NCI-H774 (cell line): ENCODE data around the gene LRP1.
A peak's percentile ranks its signal among the peaks of the same experiment; 100 is the strongest.

Source experiments
- DNase-seq: peaks from one replicate; lab custom pipeline; 2025; lab: John Stamatoyannopoulos, UW

The LRP1 gene

DNA sequence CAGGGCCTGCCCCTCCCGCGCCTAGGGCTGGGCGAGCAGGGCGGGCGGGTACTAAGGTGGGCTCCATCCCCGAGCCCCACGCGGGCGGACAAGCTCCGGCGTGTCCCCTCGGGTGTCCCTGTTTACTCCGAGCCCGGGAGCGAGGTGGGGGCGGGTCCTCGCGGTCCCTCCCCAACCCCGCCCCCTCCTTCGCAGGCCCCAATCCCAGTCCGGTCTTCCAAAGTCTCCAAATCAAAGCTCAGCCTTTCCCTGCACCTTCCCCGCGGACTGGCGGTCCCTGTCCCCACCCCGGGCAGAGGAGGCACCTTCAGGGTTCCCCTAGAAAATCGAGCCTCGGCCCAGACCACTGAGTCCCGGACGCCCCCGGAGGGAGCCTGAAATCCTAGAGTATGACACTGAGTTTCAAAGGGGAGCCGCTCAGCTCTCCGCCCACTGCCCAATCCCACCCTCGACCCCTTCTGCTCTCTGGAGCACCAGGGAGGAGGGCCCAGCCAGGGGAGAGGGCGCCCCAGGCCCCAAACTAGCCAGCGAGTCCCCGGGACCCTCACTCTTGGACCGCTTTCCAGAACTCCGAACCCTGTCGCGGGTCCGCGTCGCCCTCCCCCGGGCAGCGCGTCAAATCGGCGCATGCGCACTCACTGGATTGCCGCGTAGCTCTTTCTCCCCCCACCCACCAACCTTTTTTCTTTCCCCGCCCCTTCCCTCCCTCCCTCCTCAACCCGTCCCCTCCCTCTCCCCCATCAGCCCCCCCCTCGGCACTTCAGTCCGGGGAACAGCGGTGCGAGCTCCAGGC, at the start of gene LRP1:
Gene LRP1 (plus strand): TSS at position 758 of the 793 bp plus-strand sequence. CDS start 482 bp downstream, outside the sequence.
- DNase-seq, result peak; percentile 83

DNA sequence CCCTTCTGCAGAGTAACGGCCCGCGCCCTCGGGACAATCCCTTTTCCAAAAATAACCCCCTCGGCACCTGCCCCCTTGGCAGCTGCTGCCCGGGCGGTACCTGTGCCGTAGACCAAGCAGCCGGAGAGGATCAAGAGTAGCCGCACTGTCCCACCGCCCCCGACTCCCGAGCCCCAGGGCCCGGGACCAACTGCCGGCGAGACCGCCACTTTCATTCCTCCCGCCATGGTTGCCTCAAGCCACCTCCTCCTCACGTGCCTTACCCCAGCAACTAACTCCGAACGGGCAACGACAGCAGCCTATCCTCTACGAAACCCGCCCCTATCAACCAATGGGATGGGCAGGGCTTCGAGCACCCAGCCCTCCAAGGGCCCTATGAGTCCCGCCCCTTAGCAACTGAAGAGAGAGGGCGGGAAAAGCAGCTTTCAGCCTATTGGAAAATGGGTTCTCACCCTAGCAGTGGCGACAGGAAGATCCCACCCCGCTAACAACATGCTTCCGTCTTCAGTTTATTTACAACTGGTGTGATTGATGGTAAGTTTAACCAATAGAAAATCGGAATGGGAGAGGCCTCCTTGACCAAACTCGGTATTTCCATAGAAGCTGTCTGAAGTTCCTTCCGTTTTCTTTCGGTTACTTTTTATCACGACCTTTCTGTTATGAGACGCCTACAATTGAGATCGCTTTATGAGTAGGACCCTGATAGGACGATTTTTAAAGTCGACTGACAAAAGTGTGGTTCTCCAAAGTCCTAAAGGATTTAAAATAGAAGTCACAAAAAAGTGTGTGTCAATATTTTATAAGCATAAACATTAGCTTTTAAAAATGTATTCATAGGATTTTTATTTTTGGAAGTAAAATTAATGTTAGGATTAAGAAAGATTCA, 49.5 kb upstream of the LRP1 start, which contains the start of gene NEMP1:
Gene NEMP1 (minus strand): TSS at position 273 of the 886 bp plus-strand sequence. CDS start 46 bp downstream, at position 227.
- peak; percentile 100 for DNase-seq

DNA sequence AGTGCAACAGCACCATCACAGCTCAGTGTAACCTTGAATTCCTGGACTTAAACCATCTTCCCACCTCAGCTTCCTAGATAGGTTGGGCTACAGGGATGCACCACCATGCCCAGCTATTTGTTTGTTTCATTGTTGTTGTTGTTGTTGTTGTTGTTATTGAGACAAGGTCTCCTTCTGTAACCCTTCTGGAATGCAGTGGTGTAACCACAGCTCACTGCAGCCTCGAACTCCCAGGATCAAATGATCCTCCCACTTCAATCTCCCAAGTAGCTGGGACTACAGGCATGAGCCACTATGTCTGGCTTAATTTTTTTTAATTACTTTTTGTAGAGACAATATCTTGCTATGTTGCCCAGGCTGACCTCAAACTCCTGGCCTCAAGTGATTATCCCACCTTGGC, 48.5 kb upstream of the LRP1 start:
- DNase-seq, result no peak

DNA sequence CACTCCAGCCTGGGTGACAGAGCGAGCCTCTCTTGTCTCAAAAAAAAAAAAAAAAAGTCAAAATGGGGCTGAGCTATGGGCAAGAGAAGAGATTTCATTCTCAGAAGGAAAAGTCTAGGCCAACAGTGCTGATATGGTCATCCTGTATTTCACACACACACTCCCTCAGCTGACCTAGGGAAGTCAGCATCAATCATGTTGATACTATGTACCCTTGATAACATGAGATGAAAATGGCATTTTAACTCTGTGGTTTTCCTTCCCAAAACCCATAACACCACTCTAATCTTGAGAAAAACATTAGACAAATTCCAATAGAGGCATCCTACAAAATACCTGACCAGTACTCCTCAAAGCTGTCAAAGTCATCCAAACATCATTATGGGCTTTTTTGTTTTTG, 47.4 kb upstream of the LRP1 start:
- no peak for DNase-seq

DNA sequence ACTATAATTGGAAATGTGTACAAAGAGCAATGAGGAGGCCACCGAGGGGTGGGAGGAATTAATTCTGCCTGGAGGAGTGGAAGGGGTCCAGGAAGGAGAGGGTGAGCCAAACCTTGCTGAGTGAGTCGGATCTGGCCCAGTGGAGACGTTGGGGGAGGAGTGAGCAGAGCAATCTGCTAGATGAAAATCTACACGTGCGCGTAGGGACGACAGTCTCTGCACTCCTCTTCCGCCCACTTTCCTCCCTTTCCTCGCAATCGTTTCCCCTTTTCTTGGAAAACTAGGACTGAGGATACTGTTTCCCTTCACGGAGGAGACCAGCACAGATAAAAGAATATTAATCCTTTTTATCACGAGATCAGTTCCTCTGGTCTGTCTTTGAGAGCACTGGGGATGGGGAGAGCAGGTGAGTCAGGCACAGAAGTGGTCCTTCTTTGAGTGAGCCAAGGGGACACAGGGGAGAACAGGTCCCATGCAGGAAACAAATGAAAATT, 42.2 kb upstream of the LRP1 start:
- DNase-seq, result no peak

DNA sequence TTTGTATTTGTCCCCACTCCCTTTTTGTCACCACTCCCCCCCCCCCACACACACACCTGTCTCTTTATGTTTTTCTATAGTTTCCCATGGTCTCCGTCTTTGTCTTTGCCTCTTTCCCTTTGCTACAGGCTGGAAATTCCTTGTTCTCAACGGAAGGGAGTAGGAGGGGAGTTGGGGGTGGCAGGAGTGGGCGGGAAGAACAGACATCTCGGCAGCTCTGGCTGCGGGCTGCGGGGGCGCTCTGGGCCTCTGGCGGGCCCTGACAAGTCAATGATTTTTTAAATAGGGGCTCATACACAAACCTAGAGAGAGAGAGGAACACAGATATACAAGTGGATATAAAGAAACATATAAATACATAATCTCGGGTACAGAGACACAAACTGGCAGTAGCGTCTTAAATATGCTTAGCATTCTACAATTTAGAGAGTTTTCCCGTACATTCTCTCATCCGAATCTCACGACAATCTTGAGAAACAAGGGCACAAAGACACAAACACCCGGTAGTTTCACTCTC, 41.7 kb upstream of the LRP1 start:
- DNase-seq, result peak; percentile 17

DNA sequence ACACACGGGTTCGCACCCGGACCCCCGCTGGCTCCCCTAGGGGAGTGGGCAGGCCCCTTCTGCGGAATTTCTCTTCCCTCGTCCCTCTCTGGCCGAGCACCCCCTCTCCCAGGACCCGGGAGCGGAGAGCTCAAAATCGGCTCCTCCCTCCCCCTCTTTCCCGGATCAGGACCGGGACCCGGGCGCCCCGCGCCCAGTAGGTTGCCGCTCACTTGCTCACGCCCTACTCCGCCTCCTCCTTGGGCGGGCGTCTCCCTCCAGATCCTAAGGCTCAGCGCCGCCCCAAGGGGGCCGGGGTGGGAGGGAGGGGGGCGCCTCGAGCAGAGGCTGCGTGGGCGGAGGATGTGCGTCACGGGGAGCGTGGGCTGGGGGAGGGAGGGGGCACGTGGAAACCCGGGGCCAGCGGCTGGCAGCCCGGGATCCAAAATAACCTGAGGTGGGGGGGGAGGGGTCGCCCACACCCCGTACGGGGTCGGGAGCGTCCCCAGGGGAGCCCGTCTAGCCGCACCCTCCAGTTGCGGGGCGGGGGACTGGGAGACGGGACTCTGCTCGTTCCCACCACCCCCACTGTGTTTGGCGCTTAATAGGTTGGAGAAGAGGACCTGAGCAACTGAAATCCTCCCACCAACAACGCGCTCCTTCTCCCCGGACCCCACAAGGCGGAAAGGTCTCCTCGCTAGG, 41.1 kb upstream of the LRP1 start:
- DNase-seq, result peak; percentile 58

DNA sequence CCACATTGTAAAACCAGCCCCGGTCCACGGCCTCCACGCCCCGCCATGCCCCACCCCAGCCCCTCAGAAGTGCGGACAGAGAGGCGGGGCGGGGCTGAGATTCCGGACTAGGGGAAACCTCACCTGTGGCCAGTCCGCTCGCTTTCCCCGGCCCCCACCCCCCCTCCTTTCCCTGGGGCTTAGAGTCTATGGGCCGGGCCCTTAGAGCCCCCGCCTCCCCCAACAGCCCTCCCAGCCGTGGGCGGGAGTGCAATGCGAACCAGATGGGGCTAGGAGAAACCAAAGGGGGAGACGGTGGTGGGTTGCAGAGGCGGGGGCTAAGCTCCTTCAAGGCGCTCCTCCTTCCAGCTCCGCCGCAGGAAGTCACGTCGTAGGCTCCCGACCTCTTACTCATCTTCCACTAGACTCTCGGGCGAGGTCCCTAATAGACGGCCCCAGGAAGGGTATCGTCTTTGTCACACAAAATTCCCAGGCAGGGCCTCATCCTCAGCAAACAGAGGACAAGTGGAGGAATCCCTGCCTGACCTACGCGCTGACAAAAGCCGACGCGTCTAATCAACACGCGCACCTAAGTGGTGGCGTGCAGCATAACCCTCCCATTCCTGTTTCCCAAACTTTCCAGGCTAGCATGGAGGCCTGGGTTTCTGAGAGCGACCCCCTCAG, 40.5 kb upstream of the LRP1 start:
- DNase-seq, result peak; percentile 58

DNA sequence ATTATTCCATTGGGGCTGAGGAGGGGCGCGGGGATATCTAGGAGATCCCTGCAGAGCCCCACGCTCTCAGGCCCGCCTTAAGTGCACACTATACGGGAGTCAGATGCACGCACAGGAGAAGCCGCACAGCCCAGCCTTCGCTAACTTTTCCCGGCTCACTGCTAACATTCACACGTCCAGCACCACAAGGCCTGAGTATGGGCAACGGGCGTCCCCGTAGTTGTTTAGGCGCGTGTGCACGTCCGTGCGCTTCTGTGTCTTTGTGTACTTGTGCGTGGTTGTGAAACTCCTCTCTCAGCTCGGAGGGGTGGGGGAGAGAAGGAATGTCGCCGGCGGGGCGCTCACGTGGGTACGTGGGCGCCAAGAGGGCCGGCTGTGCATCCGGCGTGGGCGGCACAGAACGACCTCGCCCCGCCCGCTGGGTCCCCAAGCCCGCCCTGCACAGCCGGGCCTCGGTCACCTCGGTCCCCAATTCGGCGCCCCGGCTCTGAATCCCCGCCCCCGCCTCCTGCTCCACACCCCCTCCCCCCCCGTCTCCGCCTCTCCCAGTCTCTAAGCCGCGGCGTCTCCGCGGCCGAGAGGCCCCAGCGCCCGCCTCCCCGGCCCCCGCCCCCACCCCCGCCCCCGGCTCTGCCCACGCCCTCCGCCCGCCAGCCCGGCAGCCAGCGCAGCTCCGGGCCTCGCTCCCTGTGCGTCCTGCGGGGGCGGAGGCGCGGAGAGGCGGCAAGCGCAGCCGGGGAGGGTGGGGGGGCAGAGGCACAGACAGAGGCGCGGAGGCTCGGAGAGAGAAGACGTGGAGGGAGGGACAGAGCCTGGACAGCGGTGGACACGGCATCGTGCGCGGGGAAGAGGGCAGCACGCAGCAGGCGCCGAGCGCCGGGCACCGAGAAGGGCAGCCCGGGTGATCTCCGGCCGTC, 39.7 kb upstream of the LRP1 start, which contains the start of gene NAB2:
Gene NAB2 (plus strand): TSS at position 761 of the 917 bp plus-strand sequence. CDS start 158 bp downstream, outside the sequence.
- DNase-seq, result peak; percentile 92

DNA sequence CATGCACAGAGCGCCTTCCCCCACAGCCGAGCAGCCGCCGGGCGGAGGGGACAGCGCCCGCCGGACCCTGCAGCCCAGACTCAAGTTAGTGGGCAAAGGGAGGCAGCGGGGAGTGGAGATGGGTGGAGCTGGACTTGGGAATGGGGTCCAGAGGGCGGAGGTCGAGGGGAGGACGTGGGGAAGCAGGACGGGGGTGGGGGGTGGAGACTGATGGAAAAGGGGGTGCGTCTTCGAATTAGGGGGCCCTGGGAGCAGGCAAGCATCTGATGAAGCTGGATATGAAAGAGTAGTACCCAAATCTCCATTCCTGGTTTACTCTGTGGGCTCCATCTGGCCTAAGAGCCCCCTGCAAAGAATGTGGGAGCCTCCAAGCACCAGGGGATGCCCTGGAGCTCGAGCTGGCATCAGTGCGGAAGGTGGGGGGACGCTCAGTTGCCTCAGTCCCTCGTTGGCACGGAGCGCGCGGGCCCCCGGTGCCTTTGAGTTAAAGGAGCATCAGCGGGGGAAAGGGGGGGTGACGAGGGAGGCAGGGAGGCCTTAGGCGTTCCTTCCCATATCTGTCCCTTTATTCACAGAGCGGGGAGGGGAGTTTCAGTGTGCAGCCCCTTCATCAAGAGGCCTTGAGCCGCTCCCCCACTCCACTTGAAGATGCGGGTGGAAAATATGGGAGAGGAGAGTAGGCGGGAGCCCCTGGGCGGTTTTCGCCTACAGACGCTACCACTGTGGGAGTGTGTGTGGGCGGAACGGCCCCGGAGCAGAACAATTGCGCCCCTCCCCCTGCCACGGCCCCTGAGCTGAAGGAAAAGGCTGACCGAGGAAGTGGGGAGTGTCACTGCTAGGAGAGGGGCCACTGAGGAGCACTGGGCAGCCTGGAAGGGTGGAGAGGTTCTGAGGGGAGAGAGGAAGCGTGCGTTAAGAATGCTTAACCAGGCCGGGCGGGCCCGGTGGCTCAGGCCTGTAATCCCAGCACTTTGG, 38.7 kb upstream of the LRP1 start:
- DNase-seq, result no peak

DNA sequence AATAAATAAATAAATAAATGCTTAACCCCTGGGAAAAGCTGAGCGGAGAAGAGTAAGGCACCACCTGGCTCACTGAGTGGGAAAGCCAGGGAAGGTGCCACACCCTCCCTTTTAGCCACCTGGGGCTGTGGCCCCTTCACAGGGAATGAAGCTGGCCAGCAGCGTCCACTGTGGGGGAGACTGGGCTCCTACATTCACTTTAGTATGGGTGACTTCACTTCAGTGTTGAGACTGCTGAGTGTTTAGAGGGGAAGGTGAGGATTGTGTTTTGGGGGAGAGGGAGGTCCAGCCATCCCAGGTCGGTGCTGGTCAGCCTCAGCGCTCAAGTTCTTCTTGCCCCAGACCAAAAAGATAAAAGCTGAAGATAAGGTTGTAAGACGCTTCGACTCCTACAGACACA, 37.8 kb upstream of the LRP1 start:
- no peak for DNase-seq

DNA sequence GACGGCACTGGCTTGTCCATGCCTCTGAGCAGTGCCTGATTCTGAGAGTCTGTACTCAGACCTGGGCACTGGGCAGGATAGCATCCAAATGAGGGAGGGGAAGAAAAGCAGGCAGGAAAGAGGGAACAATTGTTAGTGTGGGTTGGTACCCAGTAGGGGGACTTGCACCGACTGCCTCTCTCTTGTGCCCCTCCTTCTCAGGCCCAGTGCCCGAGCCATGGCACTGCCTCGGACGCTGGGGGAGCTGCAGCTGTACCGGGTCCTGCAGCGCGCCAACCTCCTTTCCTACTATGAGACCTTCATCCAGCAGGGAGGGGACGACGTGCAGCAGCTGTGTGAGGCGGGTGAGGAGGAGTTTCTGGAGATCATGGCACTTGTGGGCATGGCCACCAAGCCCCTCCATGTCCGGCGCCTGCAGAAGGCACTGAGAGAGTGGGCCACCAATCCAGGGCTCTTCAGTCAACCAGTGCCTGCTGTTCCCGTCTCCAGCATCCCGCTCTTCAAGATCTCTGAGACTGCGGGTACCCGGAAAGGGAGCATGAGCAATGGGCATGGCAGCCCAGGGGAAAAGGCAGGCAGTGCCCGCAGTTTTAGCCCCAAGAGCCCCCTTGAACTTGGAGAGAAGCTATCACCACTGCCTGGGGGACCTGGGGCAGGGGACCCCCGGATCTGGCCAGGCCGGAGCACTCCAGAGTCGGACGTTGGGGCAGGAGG, 37.2 kb upstream of the LRP1 start:
- no peak for DNase-seq

DNA sequence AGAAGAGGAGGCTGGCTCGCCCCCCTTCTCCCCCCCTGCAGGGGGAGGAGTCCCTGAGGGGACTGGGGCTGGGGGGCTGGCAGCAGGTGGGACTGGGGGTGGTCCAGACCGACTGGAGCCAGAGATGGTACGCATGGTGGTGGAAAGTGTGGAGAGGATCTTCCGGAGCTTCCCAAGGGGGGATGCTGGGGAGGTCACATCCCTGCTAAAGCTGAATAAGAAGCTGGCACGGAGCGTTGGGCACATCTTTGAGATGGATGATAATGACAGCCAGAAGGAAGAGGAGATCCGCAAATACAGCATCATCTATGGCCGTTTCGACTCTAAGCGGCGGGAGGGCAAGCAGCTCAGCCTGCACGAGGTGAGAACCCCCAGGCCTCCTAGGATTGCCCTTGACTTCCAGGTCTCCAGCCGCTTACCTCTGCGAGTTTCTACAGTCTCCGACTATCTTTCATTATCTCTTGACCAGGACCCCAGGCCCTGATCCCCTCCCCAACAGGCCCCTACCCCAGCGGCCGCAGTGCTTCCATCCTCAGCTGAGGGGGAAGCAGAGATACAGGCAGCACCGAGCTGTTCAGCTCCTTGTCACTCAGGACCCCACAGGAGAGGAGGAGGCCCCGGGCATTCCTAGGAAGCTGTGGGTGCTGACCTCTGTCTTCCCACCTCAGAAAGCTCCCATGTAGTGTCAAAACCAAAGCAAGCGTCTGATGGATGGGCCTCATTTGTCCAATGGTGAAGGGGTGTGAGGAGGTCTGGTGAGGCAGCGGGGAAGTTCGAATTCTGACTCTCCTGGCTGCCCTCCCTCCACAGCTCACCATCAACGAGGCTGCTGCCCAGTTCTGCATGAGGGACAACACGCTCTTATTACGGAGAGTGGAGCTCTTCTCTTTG, 36.4 kb upstream of the LRP1 start:
- DNase-seq, result no peak

DNA sequence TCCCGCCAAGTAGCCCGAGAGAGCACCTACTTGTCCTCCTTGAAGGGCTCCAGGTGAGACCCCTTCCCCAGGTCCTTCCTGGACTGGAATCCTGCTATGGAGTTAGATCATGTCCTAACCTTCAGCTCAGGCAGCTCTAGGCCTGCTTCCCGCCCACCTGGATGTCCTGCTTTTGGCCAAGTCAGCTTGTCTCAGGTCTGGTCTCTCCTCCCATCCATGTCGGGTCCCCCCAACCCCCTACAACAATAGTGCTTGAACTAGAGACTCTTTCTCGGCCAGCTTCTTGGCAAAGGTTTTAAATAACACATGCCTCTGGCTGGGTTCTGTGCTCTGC, 35.8 kb upstream of the LRP1 start:
- DNase-seq, result no peak

DNA sequence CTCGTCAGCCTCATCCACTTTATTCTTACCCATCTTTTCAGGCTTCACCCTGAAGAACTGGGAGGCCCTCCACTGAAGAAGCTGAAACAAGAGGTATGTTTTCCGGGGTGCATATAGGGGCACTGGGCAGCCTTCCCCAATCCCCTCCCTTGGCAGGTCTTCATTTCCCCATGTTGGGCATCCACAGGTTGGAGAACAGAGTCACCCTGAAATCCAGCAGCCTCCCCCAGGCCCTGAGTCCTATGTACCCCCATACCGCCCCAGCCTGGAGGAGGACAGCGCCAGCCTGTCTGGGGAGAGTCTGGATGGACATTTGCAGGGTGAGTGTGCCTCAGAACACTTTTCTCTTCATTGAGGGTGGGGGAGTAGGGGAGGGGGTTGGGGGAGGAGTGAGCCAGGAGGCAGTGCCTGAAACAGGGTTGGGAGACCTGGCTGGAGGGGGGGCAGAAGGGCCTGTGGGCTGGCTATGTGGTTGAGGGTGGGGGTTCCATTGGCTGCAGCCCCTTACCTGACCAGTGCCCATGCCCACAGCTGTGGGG, 35.3 kb upstream of the LRP1 start:
- no peak for DNase-seq

DNA sequence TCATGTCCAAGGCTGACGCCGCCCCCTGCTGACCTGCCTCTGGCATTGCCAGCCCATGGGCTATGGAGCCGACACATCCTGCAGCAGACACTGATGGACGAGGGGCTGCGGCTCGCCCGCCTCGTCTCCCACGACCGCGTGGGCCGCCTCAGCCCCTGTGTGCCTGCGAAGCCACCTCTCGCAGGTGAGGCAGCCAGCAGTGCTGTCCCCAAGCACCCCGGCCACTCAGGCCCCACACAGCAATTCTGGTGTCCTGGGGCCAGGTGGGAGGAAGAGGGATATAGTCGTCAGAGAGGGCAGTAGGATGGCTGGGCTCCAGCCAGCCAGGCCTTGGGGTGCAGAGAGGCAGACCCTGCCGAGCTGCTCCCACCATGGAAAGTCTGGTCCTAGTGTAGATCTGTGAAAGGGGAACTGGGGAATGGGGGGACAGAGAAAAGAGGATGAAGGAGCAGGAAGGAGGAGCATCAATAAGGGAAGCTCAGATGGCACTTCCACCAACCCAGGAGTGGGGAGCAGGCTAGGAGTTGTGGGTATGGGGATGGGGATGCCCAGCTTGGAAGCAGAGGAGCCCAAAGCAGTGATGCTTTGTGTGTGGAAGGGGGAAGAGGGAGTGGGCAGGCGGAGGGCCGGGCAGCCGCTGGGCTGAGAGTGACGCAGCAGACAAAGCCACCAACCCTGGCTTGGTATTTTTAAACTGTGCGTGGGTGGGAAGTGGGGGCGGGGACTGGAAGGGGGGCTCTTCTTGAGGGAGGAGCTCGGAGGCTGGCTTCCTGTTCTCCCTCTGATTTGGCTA, 34.7 kb upstream of the LRP1 start:
- DNase-seq, result no peak
